ENCODE results near the gene SRR. TPM values are rescaled to one million over a fixed set of nuclear protein-coding genes. Genes with fewer than 3 reads are reported as not detected.
A peak's percentile ranks its signal among the peaks of the same experiment; 100 is the strongest.

SRR gene
- total RNA-seq, 1 donor from 2014 or later, result 9.8 TPM

DNA sequence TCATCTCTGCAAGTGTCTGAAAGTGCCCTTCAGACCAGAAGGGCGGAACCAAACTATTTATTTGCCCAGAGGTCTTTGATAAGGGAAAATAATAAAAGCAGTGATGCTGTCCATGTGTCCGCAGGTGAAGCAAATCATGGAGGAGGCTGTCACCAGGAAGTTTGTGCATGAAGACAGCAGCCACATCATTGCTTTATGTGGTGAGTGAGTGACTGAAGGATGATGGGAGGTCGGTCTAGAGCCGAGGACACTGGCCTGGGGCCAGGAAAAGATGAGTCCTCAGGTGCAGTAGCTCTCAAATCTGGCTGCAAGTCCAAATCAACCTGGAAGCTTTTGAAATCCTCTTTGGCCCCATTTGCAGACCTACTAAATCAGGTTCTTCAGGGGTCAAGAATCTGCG, 39.7 kb downstream of the SRR start:
- no peak for DNase-seq (ENCODE audit: low spot score)

DNA sequence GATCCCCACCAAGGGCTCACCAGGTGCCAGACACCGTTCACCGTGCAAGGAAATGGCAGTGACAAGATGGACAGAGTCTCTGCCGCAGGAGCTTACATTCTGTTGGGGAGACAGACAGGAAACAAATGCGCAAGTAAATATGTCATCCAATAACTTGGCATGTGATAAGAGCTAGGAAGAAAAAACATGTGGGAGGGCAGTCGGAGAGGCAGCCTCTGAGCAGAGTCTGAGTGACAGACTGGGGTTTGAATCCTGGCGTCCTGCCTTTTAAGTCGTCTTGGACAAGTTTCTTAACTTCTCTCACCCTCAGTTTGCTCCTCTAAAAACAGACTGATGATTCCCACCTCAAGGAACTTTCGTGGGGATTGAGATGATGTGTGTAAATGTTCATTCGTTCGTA, 40.8 kb downstream of the SRR start:
- DNase-seq (ENCODE audit: low spot score), result no peak

DNA sequence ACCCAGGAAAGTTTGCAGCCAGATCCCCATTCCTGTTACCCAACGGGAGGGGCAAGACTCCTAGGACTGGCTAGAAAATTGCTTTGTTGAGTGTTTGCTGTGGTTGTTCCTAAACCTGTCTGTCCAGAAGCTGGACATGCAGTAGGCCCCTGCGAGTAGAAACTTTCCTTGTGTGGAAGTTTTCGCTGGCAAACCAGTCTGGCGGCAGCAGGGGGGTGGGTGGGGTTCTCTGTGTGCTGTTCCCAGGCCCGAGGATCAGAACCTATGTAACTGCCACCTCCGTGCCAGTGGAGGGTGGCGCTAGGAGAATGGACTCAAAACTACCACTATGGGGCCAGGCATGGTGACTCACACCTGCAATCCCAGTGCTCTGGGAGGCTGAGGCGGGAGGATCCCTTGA, 42.7 kb downstream of the SRR start:
- DNase-seq (ENCODE audit: low spot score), result no peak

DNA sequence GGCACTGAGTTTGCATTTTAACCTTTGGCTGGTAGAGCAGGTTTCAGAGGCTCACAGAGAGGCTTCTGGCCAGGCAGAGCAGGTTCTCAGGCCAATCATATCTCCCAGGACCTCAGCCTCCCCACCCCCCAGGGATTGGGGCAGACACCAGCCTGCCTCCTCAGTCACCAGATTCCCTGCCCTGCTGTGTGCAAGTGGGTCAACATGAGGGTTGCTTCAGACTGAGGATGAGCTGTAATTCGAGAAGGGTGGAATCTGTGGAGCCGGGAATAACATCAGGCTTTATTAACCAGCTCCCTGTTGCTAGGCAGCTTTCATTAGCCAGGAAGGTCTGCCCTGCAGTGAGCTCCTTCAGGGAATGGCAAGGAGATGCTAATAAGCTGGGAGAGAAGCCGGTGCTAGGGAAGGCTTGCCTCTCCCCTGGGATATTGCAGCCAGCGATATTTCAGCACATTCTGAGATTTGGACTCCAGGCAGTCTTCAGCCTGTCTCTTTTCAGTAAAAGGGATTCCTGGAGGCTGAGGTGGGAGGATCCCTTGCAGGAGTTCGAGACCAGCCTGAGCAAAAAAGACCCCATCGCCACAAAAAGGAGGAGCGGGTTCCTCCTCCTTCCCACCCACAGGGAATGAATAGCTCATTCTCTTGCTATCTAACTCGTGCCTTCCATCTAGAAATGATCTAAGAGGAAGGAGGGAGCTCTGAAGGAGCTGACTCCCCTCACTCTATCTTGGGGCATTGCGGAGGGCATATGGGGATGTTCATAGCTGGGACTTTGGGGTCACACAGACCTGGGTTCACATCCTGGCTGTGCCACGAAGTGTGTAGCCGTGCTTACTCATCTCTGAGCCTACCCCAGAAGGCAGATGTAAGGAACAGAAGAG, 44.3 kb downstream of the SRR start:
- peak; percentile 67 for DNase-seq (ENCODE audit: low spot score)

DNA sequence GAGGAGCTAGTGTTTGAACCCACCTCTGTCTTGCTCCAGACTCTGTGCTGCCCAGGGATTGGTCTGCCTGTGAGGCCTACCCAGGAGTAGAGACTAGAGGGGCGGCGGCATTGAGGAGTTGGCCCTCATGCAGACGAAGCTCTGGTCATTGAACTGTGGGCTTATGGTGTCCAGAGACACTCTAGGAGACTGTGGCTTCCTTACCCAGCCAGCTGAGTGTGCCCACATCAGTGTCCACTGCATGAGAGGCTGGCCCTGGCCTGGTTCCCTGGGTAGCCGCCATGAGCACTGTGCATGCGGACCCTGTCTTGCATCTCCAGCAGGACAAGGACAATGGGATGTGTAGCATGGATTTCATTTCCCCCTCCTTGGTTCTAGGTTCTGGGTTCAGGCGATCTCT, 47.5 kb downstream of the SRR start:
- no peak for DNase-seq (ENCODE audit: low spot score)

DNA sequence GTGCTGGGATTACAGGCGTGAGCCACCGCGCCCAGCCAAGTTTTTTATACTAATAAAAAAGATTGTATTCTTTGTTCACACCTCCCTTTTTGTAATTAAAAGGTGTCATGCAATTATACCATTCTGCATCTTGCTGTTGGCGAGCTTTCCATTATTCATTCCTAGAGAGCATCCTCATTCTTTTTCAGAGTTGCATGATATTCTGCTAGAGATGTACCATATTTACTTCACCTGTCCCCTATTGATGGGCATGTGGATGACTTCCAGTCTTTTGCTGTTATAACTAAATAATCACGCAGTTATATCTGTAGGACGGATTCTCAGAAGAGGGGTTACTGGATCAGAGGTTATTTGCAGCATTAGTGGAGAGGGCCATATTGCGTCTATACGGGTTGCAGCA, 50.6 kb downstream of the SRR start:
- DNase-seq (ENCODE audit: low spot score), result no peak

DNA sequence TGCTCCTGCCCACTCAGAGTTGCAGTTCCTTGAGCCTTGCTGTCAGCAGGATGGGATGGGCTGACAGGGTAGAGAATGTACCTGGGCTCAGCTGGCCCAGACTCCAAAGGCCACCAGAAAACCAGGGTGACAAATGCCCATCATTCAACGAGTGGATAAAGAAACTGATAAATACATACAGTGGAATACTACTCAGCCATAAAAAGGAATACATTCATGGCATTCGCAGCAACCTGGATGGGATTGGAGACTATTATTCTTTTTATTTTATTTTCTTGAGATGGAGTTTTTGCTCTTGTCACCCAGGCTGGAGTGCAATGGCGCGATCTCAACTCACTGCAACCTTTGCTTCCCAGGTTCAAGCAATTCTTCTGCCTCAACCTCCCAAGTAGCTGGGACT, 53.5 kb downstream of the SRR start:
- no peak for DNase-seq (ENCODE audit: low spot score)

DNA sequence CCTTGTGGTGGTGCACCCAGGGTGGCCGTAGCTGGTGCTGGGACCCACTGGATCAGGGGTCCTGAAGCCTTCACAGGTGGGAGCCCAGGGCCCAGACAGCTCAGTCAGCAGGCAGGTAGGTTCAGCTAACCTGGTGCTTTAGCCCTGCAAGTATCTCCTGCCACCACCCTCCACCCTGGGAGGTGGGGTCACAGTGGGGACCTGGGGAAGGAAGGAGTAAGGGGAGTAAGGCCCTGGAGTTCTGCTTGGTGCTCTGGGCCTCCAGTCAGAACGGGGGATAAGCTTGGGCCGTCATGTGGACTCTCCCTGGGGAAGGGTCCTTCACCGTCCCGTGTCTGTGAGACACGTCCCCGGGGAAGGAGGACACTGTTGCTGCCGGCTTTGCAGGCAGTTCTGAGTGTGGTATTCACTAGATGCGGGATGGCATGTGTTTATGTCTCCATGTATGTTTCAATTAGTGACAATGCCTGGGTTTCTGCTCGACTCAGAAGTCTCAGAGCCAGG, 54.2 kb downstream of the SRR start:
- DNase-seq (ENCODE audit: low spot score), result no peak

DNA sequence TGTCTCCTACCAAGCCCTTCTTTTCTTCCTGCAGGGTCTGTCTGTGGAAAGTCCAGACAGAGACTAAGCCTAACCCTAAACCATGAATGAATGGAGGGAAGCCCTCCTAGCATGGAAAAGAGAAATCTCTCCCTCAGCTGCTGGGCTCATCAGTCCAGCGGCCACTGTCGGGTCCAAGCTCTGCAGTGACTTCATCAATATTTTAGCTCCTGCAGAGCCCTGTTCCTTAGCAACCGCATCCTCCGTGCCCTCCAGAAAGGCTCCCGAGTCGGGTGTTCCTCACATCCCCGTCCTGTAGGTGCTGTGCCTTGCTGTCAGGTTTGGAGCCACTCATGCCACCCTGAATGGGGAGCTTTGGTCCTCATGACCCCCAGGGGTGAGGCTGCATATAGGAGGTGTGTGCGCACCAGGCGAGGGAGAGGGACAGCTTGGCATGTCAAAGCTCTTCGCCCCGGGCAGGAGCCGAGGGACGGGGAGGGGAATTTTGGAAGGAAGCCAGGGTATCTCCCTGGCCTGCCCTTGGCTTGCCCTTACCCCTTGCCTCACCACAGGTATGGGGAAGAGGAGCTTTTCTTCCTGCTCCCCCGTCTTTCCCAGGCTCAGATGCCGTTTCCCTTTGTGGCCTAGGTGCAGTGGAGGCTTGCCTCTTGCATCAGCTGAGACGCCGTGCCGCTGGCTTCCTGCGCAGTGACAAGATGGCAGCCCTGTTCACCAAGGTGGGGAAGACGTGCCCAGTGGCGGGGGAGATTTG, 57.4 kb downstream of the SRR start:
- no peak for DNase-seq (ENCODE audit: low spot score)

DNA sequence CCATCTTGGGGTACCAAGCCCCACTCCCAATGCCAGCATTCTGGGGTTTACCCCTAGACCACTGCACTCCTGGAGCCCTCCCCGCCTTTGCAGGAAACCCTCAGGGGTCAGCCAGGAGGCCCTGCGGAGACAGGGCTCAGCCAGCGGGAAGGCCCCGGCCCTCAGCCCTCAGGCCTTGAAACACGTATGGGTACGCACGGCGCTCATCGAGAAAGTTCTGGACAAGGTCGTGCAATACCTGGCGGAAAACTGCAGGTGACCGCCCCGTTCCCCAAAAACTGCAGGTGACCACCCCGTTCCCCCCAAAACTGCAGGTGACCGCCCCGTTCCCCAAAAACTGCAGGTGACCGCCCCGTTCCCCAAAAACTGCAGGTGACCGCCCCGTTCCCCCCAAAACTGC, 58.3 kb downstream of the SRR start:
- DNase-seq (ENCODE audit: low spot score), result no peak

DNA sequence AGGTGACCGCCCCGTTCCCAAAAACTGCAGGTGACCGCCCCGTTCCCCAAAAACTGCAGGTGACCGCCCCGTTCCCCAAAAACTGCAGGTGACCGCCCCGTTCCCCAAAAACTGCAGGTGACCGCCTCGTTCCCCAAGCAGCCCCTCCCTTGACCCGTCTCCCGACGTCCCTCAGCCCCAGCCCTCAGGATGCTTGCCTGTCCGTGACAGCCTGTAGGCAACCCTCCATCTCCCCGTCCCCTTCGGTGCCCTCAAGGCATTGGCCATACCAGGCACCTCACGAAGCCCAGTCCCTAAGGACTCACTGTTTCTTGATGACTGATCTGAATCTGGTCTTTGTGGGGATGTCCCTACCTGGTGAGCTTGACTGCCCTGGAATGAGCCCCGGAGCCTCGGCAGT, 58.7 kb downstream of the SRR start:
- DNase-seq (ENCODE audit: low spot score), result no peak

DNA sequence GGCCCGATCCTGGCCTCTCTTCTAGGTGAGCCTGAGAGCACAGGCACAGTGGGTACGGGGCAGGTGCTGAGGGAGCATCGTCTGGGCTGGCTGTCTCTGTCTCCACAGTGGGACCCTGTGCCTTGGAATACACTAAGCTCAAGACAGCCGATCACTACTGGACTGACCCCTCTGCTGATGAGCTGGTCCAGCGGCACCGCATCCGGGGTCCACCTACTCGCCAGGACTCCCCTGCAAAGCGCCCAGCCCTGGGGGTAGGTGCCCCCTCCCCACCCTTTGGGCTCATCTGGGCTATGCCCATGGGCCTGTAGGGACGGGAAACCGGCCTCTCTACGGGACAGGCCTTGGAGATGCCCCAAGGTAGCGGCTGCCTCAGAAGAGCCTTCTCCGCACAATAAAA, 59.1 kb downstream of the SRR start:
- DNase-seq (ENCODE audit: low spot score), result no peak

DNA sequence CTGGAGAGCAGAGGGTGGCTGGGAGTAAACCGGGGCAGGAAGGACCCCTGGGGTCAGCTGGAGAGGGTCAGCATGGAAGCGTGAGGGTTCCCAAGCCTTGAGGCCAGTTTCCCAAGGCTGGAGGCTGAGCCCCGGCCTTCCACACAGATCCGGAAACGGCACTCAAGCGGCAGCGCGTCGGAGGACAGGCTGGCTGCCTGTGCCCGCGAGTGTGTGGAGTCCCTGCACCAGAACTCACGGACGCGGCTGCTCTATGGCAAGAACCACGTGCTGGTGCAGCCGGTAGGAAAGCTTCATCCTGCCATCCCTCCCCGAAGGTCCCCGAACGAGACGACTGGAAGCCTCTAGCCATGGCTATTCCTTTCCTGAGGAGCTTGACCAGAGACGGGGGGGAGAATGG, 59.6 kb downstream of the SRR start:
- DNase-seq (ENCODE audit: low spot score), result no peak

DNA sequence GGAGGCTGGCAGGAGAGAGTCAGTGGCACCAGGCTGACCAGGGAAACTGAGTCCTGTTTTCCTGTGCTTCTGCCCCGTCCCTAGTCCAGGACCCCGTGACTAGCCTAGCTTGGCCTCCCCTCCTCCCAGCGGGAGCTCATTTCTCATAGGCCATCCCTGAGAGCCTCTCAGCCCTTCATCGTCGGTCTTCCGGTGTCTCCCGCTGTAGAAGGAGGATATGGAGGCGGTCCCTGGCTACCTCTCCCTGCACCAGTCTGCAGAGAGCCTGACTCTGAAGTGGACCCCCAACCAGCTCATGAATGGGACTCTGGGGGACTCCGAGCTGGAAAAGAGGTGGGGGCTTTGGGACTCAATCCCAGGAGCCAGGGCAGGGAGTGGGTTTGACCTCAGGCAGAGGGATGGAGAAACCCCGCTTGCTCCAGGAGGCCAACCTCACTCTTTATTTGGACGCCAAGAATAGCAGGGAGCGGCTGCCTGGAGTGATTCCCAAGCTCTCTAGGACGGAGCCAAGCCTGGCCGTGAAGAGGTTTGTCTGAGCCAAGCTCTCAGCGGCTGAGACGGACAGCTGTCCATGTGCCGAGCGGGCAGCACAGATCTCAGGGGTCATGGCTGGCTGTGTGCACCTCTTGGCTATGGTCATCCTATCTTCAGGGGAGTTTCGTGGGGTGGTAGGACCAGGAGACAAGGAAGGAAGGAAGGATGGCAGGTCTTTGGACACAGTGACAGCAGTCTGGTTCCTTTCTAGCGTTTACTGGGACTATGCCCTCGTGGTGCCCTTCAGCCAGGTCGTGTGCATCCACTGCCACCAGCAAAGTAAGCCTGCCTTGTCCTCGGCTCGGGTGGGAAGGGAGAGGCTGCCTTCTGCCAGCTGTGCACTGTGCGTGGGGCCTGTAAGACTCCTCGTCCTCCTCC, 60.4 kb downstream of the SRR start:
- no peak for DNase-seq (ENCODE audit: low spot score)

DNA sequence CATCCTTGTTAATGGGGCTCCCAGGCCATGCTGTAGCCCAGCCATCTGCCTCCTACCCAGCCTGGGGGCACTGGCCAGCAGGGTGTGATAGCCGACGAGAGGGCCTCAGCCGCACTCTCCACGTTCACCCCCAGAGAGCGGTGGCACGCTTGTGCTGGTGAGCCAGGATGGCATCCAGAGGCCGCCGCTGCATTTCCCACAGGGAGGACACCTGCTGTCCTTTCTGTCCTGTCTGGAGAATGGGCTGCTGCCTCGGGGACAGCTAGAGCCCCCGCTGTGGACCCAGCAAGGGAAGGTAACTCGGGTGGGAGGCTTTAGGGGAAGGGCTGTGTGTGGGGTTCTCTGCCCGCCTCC, 61.0 kb downstream of the SRR start:
- DNase-seq (ENCODE audit: low spot score), result no peak

DNA sequence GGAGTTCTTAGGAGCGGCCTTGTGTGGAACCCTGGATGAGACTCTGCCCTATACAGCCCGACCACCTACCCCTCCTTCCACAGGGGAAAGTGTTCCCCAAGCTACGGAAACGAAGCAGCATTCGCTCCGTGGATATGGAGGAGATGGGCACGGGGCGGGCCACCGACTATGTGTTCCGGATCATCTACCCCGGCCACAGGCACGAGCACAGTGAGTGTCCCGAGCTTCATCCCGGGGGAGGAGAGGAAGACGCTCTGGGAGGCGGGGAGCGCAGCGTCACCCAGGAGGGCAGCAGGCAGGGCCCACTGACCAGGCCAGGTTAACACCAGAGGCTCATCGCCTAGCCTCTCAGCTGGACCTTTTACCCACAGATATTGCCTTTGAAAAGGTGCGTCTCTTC, 61.4 kb downstream of the SRR start:
- no peak for DNase-seq (ENCODE audit: low spot score)

DNA sequence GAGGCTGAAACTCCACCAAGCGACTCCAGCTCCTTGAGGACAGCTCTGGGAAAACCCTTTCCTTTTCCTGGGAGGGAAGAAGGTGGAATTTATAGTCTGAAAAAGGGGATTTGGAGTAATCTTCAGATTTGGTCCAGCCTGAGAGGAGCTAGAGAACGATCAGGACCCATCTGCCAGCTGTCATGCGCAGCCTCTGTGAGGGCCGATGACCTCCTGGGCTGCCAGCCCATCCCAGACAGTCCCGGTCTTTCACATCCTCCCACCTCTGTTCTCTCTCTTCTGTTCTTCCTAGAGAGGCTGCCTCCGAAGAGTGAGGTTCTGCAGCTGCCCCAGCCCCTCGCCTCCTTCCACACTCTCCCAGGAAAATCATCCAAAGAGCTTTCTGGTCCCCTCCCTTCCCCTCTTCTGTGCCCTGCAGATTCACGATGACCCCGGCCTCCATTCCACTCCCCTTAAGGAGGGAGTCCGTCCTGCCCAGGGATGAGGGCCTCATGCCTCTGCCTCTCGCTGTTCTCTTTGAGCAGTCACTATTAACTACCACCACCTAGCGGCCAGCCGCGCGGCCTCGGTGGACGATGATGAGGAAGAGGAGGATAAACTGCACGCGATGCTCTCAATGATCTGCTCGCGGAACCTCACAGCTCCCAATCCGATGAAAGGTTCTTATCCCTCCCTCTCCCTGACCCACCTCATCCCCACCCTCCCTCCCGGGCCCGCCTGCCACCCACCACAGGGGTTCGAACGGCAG, 63.2 kb downstream of the SRR start:
- no peak for DNase-seq (ENCODE audit: low spot score)

DNA sequence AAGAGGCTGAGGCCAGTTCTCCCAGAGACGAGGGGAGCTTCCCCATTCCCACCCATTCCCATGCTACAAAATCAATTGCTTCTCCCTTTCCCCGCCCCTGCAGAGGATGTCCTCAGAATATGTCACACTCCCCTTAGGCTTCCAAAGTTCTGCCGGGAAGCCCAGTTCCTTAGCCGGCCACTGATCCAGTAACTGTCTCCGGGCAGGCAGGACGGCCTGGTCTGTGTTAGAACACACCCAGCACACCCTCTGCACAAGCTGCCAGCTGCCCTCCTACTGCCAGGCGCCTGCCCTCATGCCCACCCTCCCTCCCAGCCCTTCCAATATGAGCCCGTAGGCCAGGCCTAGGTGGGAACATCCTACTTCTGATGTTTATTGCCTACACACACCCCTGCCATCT, 64.6 kb downstream of the SRR start:
- DNase-seq (ENCODE audit: low spot score), result no peak

DNA sequence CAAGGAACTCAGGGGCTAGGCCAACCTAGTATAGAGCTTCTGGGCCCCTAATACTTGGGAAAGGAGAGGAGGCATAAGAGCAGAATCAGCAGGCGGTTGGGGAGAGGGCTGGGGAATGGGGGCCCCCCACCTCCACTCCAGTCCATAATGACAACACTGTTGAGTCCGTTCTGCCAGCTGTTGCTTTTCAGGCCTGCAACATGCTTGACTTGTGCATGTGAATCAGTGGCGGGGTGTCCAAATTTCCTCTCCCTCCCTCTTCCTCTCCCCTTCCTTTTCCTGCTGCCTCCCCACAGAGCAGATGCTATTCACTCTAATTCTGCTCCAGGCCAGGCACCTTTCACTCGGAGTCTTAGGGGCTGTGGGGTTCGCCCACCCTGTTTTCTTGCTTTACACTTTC, 65.3 kb downstream of the SRR start:
- no peak for DNase-seq (ENCODE audit: low spot score)

DNA sequence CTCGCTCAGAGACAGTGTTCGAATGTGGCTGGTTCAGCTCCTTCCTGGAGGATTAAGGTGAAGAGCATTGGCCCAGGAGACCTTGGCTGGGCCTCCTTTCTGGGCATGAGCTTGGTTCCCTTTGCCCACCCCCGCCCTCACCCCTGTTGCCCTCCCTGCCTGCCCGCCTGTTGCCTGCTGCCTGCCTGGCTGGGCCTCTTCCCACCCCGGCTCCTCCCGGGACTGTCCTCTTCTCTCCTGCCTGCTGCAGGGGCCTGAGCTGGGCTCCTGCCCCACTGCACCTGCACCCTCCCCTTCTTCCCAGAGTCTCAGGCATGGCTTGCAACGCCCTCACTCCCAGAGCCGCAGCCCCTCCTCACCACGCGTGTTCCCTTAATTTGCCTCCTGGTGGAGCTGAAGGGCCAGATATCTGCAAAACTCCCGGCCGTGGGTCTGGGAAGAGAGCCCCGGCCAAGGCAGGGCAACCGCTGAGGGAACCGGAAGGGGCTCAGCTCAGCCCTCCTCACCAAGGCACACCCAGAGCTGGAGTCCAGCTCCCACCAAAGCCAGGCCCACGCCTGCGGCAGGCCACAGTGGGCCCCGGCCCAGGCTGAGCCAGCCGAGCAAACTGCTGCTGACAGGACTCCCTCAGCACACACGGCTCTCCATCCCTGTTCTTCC, 65.9 kb downstream of the SRR start:
- DNase-seq (ENCODE audit: low spot score), result no peak

DNA sequence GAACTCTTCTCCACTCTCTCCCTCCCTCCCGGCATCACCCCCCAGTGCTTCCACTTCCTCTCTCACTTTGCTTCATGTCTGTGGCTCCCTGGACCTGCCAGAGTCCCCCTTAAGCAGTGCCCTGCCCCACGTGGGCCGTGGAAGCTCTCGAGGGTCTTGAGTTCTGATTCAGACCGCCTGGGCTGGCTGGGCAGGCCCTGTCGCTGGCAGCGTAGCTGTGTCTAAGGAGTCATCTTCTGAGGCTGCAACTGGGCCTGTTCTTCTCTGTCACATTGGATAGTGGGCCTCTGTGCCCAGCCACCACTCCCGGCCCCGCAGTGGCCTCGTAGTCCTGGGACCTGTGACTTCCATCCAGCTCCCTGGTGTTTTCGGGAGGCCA, 66.5 kb downstream of the SRR start:
- DNase-seq (ENCODE audit: low spot score), result no peak

Data from mucosa of gallbladder (tissue), 1 donor.